Measurements from ENCODE around the gene CTRL.

Gene CTRL

DNA sequence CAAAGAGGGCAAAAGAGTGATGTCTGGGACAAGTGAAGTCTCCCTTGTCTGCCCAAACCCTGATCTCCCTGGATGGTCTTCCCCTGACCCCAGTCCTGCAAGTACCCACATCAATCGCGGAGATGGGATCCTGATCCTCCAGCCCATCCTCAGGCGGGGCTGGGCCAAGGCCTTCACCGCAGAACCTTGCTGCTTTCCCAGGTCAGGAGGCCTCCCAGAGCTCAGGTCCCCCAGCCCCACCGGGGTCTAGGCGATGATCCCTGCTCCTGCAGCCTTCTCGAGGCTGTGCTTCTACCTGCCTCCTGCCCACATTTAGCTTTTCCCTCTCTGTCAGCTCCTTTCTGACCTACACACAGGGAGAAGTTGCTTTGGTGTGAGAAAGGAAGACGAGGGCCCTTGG is 30.5 kb upstream of the CTRL start:
- DNase-seq, result no peak

DNA sequence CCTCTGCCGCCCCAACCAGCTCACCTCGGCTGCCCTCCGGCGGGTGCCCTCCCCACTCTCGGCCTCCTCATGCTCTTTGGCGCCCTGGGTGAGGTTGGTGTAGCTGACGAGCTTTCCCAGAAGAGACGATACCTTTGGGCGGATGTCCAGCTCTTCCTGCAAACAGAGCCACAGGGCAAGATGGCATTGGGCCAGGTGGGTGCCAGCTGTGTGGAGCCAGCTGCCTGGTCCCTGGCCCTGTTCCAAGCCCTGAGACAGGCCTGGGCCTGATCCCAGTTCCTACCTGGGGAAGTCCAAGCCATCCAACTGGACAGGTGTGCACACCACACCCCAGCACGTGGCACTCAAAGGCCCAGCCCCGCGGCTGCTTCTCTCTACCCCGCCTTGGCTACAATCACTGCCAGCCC is 29.9 kb upstream of the CTRL start:
- no peak for DNase-seq

DNA sequence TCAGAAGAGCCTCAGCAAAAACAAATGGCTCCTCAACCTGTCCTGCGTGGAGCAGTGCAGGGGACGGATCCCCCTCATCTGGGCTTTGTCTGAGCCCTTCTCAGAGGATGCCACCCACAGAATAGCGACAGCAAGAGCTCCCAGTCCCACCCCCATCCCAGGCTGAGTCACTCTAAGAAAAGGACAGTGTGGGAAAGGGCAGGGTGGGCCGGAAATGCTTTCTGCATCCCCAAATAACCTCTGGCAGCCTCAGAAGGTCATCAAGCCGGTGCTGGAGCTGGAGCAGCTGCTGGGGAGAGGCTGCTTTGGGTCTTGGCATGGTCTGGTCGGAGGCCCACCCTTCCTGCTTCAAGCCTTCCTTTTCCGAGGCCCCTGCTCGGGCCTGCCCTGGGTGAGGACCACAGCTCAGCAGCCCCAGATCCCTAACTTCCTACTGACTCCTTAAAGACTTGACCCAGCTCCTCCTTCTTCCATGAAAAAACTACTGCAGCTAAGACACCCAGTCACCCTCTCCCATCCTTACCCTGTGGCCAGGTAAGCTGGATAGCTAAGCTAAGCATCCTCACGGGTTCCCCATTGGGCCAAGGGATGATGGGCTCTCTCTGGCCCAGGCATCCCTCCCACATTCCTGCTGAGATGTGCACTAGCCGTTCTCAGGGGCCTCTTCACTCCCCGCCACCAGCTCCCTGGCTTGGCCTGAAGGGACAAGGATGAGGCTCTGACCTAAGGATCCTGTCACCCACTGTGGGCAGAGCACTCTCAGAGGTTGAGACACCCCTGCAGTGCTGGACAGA is 28.1 kb upstream of the CTRL start:
- DNase-seq, result no peak

DNA sequence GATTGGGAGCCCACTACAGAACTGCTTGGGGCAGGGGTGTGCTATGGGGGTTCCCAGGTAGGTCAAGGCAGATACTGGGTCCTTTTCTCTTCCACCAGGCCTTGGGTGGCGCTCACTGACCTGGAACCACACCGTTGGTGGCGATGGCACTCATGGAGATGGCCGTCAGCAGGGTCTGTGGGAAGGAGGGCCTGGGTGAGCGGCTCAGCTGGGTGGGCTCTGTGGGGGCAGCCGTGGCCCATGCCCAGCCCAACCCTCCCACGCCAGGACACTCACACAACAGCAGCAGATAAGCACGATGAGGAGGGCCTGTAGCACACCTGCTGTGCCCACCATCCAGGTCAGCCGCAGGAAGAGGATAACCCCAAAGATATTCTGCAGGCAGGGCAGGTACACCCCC is 26.0 kb upstream of the CTRL start:
- no peak for DNase-seq

DNA sequence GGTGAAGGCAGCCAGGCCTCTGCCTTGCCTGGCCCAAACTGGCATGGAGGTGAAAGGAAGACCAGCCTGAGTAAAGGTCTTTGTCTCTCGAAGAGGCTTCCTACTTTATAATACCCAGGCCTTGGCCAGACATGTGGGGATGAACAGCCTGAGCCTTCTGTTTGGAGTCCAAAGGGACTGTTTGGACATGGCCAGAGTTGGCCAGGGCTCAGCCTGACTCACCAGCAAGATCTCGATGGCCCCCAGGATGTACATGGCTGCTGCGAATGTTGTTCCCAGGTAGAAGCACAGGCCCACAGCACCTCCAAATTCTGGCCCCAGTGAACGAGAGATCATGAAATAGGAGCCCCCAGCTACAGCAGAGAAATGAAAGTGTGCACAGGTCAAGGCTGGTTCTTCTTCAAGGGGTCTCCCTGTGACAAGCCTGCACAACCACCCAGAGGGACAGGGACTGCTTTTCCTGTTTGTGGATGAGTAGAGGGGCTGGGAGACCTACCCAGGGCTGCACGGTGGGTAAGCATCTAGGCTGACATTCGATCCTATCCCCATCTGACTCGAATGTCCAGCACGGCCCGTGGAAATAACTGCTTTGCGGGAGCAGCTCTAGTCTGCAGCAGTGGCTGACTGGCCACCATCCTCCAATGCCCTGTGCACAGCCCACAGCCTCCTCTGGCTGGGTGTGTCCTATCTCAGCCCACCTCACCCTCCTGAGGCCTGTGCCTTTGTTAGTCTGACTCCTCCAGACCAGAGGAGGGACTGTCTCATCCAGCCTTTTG is 22.9 kb upstream of the CTRL start:
- DNase-seq, result no peak

DNA sequence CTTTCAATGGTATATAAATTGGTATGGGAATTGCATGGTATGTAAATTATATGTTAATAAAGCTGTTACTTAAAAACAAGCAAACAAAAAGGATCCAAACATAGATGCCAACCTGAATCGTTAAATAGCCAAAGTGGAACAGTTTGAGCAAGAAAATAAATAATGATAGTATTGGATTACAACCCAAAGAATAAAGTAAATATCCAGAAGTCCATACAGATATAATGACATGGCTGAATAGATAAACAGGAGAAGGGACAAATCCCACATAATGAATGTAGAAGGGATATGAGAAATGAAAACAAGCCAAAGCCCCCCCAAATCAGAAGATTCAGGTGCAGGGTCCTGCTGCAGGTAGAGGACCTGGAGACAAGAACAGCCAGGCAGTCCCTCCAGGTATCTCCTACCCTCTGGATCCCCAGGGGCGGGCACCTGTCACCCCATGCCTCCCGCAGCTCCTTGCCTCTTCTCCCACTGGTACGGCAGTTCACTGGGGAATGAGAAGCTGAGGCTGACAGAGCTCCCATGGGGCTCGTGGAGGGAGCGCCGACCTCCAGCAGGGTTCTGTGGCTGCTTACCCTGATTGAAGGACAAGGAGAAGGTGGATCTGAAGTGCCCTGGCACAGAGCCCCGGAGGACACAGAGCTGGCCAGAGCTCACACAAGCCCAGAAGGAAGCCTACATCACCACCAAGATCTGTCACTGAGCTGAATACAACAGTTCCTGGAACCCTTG is 22.1 kb upstream of the CTRL start:
- DNase-seq, result no peak

DNA sequence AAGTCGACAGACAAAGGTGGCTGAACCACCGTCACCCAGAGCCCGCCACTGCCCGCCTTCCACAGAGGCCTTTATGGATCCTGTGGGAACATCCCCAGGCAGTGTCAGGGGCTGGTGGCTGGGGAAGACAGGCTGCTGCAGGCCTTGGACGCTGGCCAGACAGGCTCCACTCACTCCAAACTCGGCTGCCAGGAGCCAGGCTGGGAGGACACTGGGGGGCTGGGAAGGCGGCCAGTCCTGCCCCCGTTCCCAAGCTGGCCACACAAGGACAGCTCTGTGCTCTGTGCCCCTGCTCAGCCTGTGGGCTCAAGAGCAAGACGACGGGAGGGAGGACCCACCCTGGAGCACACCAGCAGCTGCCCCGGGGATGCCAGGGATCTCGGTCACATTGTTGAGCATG is 19.8 kb upstream of the CTRL start:
- no peak for DNase-seq

DNA sequence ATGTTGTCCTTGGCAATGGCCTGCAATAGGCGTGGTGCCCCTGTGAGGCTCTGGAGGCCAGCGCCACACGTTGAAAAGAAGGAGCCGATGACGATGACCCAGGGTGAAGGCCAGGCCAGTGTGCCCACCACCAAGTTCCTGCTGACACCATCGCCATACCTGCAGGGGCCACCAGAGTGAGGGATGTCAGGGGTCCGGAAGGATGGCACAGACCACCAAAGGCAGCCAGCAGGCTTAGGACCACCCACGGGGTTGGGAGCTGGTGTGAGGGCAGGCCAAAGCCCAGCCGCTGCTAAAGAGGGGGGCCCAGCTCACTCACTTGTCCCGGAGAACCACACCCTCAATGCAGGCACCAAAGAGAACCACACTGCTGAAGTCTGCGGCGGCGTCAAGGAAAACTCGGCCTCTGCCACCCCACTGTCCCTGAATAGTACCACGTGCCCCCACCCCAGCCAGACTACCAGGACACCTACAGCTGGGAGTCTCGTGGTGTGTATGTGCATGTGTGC is 18.7 kb upstream of the CTRL start:
- no peak for DNase-seq

DNA sequence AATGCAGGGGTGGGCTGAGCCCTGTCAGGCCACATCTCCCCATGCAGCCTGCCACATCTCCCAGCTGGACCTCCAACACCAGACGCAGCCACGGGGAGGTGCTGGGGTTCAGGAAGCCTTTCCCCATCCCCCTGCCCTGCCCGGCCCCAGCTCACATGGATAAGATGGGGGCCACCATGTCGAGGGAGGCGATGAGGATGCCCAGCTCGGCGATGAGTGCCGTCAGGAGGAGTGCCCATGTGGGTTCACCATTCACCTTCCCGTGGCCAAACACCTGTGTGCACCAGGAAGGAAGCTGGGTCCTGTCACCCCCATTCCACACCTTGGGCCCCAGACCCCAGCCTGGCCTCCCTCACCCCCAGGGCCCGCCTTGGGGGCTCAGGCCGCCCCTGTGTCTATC is 18.0 kb upstream of the CTRL start:
- no peak for DNase-seq

DNA sequence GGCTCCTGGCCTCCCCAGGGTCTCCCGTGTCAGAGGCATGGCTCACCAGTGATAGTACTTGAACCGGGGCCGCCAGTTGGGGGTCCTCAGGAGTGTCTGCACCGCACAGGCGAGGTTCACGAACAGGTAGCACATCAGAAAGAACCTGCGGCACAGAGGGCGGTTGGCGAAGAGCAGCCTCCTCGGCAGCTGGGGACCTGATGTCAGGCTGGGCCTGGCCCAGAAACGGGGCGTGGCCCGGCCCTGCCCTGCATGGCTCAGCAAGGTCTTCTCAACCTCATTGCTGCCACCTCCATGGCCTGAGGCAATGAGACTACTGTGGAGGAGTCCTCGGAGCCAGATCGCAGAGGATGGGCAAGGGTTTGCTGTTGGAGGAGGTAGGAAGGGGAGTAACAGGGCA is 16.4 kb upstream of the CTRL start:
- no peak for DNase-seq

DNA sequence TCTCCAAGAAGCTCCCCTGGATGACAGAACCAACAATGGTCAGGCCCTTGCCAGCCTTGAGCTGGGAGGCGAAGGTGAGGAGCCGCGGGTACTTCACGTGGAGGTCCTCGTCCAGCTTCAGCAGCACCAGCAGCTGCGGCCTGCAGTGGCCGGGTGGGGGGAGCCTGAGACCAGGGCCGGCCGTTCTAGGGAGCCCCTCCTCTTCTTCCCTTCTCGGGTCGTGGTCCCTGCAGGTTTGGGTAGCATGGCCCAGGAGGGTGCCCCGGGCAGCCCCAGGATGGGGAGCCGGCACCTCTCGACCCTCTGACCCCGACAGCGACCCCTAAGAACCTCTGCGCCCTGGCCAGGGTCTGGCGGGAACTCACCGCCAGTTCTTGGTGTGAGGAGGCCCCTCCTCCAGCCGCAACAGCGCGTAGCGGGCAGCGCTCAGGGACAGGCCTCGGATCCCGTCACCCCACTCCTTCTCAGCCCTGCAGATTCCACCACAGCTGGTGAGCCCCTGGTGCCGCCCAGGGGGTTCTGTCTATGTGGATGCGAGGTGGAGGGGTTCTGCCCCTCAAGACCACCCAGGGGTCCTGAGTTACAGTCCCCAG is 15.4 kb upstream of the CTRL start:
- DNase-seq, result no peak

DNA sequence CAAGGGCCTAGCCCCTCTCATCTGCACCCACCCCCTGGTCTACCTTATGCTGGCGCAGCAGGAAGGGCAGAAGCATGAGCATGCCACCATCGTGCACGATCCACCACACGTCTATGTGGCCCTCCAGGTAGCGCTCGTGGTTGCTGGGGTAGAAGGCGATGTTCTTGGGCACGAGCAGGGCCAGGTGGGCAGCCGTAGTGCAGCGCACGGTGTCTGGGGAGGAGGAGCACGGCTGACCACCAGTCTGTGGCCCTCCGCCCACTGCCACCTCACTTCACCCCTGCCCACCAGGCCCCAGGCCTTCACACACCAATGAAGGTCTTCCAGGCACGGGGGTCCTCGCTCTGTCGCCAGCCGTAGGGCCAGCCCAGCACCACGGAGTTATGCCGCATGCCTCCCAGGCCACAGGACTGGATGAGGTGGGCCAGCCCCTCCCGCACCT is 14.5 kb upstream of the CTRL start:
- no peak for DNase-seq

DNA sequence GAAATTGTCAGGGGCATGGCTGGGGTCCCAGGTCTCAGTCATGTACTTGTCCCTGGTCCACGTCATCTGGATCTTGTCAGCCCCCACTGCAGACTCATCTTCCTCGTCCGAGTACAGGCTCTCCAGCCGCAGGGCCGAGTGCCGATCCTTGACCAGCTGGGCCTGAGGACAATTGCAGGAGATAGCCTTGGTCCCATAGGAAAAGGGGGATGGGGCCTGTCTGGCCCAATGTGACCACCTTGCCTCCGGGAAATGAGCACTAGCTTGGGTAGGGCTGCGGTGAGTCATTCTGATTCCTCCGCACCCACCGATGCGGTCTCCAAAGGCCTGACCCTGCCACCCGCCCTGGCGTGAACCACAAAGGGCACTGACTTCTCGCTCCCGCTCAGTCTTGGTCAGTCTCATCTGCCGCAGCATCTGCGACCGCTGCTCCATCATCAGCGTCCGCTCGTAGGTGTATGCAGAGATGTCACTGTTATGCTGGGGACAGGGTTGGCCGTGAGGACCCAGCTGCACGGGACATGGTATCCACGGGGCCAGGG is 13.8 kb upstream of the CTRL start:
- DNase-seq, result no peak

DNA sequence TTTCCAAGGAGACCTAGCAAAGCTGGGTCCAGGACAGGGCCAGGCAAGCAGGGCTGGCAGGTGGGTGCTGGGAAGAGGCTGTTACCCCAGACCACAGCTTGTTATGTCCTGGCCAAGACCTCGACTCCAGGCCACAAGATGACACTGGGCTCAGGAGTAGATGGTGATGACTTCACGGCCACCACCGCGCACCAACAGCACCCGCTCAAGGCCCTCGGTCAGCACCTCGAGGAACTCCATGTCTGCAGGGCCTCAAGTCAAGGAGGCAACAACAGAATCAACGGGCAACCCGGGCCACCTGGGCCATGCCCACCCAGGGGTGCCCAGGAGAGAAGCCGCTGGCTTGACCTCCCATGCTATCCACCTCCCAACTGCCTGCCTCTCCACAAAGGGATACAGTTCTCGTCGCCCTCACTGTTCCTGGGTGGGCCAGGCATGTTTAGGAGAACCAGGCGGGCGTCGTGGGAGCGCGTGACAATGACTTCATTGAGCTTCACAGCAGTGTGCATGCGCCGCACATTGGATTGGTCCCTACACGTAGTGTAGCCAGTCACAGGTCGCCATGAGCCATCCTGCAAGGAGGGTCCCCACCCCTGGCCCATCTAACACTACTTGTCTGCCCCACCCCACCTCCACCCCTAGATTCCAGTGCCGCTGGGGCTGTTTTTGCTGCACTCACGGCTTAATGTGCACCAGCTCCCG is 13.2 kb upstream of the CTRL start:
- DNase-seq, result no peak

DNA sequence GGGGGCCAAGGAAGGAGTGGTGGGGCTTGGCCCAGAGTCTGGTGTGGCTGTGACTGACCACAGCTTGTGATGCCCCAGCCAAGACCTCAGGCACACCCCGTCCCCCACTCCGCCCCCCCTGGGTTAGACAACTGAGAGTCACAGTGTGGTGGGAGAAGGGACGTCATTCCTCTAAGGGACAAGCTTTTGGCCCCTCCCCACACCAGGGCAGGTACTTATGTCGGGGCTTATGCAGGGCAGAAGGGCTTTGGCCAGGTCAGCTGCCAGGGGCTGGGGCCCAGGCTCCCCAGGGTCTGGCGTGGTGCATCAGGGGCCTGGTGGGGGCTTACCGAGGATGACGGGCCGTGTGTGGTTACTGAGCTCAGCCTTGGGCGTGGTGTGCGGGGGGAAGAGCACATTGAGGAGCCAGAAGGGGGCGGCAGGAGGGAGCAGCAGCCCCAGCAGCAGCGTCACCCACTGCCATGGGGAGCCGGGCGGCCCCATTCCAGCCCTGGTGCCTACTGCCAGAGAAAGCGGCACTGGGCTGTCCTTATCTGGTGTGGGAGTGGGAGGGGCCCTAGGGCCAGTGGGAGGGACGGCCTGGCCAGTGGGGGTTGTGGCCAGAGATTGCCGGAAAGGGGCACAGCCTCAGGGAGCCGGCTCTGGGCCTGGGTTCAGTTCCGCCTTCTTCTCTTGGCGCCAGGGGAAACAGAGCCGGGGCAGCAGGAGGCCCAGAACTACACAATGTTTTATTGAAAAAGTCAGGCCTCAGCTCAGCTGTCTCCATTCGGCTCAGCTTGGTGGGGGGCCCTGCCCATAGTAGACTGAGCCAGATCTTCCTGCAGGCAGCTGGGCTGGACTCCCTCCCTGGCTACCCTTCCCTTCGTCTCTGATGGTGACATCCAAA is 12.2 kb upstream of the CTRL start, which contains the start of gene LCAT:
LCAT (minus strand) TSS at position 502 of the 886 bp plus-strand sequence; CDS start at position 483, 19 bp downstream.
- DNase-seq, result no peak

DNA sequence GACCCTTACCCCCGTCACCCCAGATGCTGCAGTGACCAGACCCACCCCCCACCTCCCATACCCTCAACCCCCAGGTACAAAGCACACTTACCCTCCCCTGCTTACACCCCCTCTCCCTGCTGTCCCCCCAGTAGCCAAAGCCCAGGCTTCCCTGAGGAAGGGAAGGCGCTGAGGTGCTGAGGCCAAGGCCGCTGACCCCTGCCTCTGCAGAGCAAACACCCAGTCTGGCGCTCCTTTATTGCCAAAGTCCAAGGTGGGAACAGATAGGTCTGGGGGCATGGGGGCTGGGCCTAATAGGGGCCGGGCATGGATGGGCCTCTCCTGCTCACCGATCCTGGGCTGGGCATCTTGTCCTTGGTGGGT is 11.6 kb upstream of the CTRL start:
- DNase-seq, result no peak

DNA sequence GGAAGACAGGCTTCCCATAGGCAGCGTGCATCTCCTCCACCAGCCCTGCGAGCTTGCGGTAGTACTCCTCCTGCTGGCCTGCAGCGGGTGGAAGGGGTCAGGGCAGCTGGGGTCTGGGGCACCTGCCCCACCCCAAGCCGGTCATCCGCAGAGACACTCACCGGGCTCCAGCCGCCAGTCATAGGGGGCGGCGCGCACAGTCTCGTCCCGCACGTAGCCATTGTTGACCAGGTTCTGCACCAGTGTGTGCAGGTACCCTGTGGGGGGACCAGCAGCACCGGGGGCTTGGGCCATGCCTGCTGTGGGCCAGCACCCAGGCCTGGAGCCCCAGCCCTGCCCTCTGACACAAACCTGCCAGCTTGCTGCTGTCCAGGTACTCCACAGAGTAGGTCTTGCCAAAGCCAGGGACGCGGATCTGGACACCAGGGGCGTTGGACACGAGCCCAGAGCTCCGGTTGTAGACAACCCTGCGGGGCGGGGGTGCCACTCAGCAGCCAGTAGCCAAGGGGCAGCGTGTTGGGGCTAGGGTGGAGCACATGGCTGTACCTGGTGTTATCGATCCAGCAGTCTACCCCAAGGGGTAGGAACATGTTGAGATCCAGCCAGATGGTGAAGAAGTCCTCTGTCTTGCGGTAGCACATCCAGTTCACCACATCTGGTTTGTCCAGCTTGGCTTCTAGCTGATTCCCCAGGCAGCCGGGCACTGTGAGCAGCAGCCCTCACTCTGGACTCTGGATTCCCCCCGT is 11.0 kb upstream of the CTRL start:
- DNase-seq, result no peak

DNA sequence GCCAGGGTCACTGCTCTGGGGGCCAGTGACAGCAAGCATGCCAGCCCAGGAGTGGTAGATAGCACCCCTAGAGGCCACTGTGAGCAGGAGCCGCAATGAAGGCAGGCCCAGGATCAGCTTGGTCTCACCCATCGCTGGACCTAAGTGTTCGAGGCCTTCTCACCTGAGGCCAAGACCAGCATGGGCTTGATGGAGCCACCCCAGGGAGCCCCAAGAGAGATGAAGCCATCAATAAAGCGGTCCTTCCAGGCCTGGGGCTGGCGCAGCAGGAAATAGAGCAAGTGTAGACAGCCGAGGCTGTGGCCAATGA is 10.5 kb upstream of the CTRL start:
- no peak for DNase-seq

DNA sequence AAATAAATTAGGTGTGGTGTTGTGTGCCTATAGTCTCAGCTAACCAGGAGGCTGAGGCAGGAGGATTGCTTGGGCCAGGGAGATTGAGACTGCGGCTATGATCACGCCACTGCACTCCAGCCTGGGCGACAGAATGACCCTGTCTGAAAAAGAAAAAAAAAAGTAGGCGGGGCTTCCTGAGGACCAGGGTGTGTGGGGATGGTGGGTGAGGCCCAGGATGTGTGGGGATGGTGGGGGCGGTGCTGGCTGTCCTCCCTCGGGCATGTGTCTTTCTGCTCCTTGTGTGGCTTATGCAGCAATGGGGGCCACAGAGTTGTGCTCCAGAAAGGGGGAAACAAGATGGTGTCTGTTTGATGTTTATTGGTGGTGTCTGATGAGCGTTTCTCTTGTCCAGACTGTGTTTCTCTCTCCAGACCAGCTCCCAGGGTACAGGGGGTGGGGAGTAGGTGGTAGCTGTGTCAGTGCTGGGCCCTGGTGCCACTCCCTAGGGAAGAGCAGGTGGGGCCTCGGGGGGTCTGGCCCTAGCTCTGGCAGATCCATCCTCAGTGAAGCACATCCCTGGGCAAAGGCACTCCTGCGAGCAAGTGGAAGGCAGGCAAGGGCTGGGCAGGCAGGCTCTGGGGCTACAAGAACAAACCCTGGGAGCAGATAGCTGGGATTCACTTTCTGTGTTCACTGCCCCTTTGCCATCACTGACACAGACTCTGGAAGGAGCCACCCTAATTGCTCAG is 10.0 kb upstream of the CTRL start:
- no peak for DNase-seq

Data from activated CD4-positive, alpha-beta T cell treated with anti-CD3 and anti-CD28 coated beads, Interleukin-2, amount 50 U/mL, for 4 hours (primary cell).